ENCODE measurements around the gene SLC7A8. TPM values are rescaled to one million over a fixed set of nuclear protein-coding genes. Genes with fewer than 3 reads are reported as not detected.

Gene SLC7A8
- total and polyA plus RNA-seq, 10 of the 15 experiments (the other 5 are each of a cell fraction or from before 2014, with no cell fraction given) = 0.06 to 0.28 (median 0.21) TPM; not detected in 7

DNA sequence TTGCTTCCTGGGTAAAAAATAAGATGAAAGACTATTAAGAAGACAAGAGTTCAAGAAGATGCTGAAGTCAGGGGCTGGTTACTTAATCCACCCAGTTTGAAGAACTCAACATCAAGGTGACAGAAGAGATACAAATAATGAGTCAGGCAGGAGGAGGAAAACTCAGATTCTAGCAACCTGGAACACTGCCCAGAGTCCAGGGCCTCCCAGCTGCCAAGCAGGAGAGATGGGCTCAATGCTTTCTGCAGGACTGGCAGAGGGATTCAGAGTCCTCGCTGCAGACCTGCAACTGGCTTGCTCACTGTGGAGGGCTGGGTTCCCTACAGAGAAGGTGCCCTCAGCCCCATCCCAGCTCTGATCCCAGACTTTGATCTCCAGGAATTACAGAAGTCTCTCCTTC lies 35.8 kb downstream of the SLC7A8 start:
- Histone ChIP-seq H4K20me1 (ENCODE audit: control insufficient read depth, insufficient read depth) (no peaks in the 10 kb centered on the region; the same call in 1 of the 2 replicates), H2AFZ (ENCODE audit: control insufficient read depth, low read depth, low read length) (no peak overlapping the region), H3K27ac (ENCODE audit: control insufficient read depth, insufficient read depth) (no peak overlapping the region), H3K9me3 (replicated peaks; ENCODE audit: control insufficient read depth, insufficient read depth, low read length) (no peaks in the 10 kb centered on the region), H3K79me2 (ENCODE audit: control insufficient read depth, insufficient read depth, low read length) (no peaks in the 10 kb centered on the region), H3K36me3 (ENCODE audit: control insufficient read depth in 2 of 2, insufficient read depth in 2 of 2, low read length in 1 of 2) (no peaks in the 10 kb centered on the region), H3K4me2 (ENCODE audit: control insufficient read depth, insufficient read depth) (no peak overlapping the region), H3K9ac (ENCODE audit: control insufficient read depth, insufficient read depth, low read length) (no peak overlapping the region), H3K27me3 (replicated peaks in 1 of 2; ENCODE audit: control insufficient read depth in 2 of 2, insufficient read depth in 2 of 2, low read length in 1 of 2) (peaks cover under 1 to 2% of the 10 kb centered on the region in 2 experiments), H3K4me3 (no peak overlapping the region), H3K4me1 (ENCODE audit: control insufficient read depth, insufficient read depth, low read length) (no peaks in the 10 kb centered on the region; the same call in 1 of the 2 replicates)
- FAIRE-seq = no peak
- ChIA-PET POLR2A (no interaction called here), RAD21 (ENCODE audit: unreplicated experiment) (no interaction called here), SMC1A (ENCODE audit: uncharacterized antibody, unreplicated experiment) (interaction anchor here (0.6 kb wide), 1 partner anchor 399 kb away, joined by 3 read pairs; no protein-coding TSS in a partner anchor), CTCF (no interaction called here)
- no TSS peak for BruUV-seq (replicated peaks)
- WGBS (ENCODE audit: insufficient coverage, insufficient replicate concordance, low lambda C conversion rate, missing lambda C conversion rate) = 43% methylated on average over 1 of the region's 1 CpG
- no peak for DNase-seq (ENCODE audit: low read depth, low spot score)
- no peak for ATAC-seq
- in situ Hi-C loops (cut with MboI) = no loop called here
- intact Hi-C loops (cut with micrococcal nuclease; ENCODE audit: unreplicated experiment) = no loop called here
- no peak for TF ChIP-seq CEBPB (IDR thresholded peaks at IDR 0.05; ENCODE audit: borderline replicate concordance in 1 of 2, low read depth in 2 of 2, low read length in 2 of 2)
- TF ChIP-seq PML (IDR thresholded peaks at IDR 0.05; ENCODE audit: low read length) = no peak
- no peak for TF ChIP-seq ZBTB33 (IDR thresholded peaks at IDR 0.05)
- no peak for TF ChIP-seq NR2C1 (IDR thresholded peaks at IDR 0.05)
- no peak for TF ChIP-seq MAX (IDR thresholded peaks at IDR 0.05; ENCODE audit: low read depth, low read length)
- TF ChIP-seq NFYB (IDR thresholded peaks at IDR 0.05; ENCODE audit: insufficient read depth, low read depth, low read length) = no peak
- TF ChIP-seq, protein P1, sequence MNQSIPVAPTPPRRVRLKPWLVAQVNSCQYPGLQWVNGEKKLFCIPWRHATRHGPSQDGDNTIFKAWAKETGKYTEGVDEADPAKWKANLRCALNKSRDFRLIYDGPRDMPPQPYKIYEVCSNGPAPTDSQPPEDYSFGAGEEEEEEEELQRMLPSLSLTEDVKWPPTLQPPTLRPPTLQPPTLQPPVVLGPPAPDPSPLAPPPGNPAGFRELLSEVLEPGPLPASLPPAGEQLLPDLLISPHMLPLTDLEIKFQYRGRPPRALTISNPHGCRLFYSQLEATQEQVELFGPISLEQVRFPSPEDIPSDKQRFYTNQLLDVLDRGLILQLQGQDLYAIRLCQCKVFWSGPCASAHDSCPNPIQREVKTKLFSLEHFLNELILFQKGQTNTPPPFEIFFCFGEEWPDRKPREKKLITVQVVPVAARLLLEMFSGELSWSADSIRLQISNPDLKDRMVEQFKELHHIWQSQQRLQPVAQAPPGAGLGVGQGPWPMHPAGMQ (IDR thresholded peaks at IDR 0.05; ENCODE audit: borderline replicate concordance) = no peak
- TF ChIP-seq TARDBP (IDR thresholded peaks at IDR 0.05; ENCODE audit: borderline replicate concordance) = no peak
- no peak for TF ChIP-seq BCL3 (IDR thresholded peaks at IDR 0.05; ENCODE audit: borderline replicate concordance, insufficient read depth, low read depth, low read length, poor library complexity, severe bottlenecking)
- no peak for TF ChIP-seq KLF5 (IDR thresholded peaks at IDR 0.05; ENCODE audit: partially characterized antibody)
- no peak for TF ChIP-seq ZNF274 (IDR thresholded peaks at IDR 0.05; ENCODE audit: insufficient read depth, insufficient read length)
- TF ChIP-seq, protein P2, sequence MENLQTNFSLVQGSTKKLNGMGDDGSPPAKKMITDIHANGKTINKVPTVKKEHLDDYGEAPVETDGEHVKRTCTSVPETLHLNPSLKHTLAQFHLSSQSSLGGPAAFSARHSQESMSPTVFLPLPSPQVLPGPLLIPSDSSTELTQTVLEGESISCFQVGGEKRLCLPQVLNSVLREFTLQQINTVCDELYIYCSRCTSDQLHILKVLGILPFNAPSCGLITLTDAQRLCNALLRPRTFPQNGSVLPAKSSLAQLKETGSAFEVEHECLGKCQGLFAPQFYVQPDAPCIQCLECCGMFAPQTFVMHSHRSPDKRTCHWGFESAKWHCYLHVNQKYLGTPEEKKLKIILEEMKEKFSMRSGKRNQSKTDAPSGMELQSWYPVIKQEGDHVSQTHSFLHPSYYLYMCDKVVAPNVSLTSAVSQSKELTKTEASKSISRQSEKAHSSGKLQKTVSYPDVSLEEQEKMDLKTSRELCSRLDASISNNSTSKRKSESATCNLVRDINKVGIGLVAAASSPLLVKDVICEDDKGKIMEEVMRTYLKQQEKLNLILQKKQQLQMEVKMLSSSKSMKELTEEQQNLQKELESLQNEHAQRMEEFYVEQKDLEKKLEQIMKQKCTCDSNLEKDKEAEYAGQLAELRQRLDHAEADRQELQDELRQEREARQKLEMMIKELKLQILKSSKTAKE (IDR thresholded peaks at IDR 0.05; ENCODE audit: low read depth, poor library complexity, severe bottlenecking) = no peak

Measured in GM12878 (cell line).